22Rv1 (cell line): ENCODE measurements around the gene CABP7.

ENCODE experiments used
- H3K27ac ChIP-seq: fragments of 450-650 bp; 2 replicates; pipeline ENCODE4 v1.5.1; 2017
- CTCF ChIP-seq: fragments of 450-650 bp; IDR thresholded peaks from 2 replicates; pipeline ENCODE4 v1.5.1; 2017; ENCODE audit warnings: mild to moderate bottlenecking
- ZFX ChIP-seq: fragments of 450-650 bp; IDR thresholded peaks from 2 replicates; pipeline ENCODE4 v1.6.1; 2017; ENCODE audit warnings: antibody characterized with exemption, borderline replicate concordance

The CABP7 gene

GRCh38 chr22:29695129-29695926, 24.5 kb upstream of the CABP7 start:
- no peak overlapping the region for H3K27ac ChIP-seq
- TF ChIP-seq CTCF (no peak), ZFX (no peak)

GRCh38 chr22:29697853-29698598, 21.8 kb upstream of the CABP7 start:
- no peak overlapping the region for H3K27ac ChIP-seq
- TF ChIP-seq ZFX = no peak
- no peak for TF ChIP-seq CTCF

GRCh38 chr22:29700206-29700899, 19.4 kb upstream of the CABP7 start:
- no peak overlapping the region for H3K27ac ChIP-seq
- TF ChIP-seq CTCF (no peak), ZFX (no peak)

- no peak overlapping the region for H3K27ac ChIP-seq
- TF ChIP-seq CTCF (no peak), ZFX (no peak)
These were observed 19.0 kb upstream of the CABP7 start for GRCh38 chr22:29700900-29701154.

- no peak for TF ChIP-seq CTCF
- TF ChIP-seq ZFX = no peak
These were observed 18.4 kb upstream of the CABP7 start for GRCh38 chr22:29701155-29701999.

GRCh38 chr22:29702000-29702930, 17.5 kb upstream of the CABP7 start:
- H3K27ac ChIP-seq = no peak overlapping the region

More at GRCh38 chr22:29701155-29701999, 18.4 kb upstream of the CABP7 start:
- H3K27ac ChIP-seq = no peak overlapping the region

More at GRCh38 chr22:29702000-29702930, 17.5 kb upstream of the CABP7 start:
- TF ChIP-seq CTCF (no peak), ZFX (no peak)
